GM19099 (cell line): ENCODE results near the gene CCDC157.
A peak's percentile ranks its signal among the peaks of the same experiment; 100 is the strongest.

ENCODE experiments used
- POLR2A ChIP-seq: IDR thresholded peaks from 3 replicates; pipeline ENCODE4 v1.6.1; 2011; ENCODE audit warnings: low read depth; ENCODE audit not compliant: insufficient read length; ENCODE audit errors: extremely low read depth

The CCDC157 gene

DNA sequence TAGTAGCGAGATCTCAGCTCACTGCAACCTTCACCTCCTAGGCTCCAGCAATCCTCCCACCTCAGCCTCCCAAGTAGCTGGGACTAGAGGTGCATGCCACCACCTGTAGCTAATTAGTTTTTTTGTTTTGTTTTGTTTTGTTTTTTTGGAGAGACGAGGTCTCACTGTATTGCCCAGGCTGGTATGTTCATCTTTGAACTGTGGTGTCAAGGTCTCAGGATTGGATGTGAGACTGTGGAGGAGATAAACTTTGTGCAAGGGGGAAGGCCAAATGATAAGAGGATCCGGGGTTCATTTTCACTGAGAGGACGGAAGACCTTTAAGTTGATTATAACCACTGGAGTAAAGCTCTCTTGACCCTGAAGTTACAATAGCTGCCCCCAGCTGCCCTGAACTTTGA is 48.9 kb downstream of the CCDC157 start:
- no peak for TF ChIP-seq POLR2A

DNA sequence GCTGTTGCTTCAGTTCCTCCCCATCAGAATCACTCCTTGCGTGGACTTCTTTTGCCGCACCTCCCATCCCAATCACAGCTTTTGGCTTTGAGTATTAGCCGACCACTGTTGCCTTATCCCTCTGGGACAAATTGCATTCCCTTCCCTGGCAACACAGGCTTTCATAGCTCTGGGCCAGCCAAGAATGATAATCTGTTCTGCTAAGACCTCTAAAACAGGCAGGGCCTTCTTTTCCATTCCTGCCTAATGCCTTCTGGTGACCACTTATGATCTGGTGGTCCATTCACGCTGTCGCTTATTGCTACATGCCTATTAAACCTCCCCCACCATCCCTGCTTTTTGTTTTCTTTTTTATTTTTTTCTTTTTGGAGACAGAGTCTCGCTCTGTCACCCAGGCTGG is 49.6 kb downstream of the CCDC157 start:
- TF ChIP-seq POLR2A: no peak

- TF ChIP-seq POLR2A: no peak
Measured at GRCh38 chr22:30408388-30409102, 51.7 kb downstream of the CCDC157 start.

GRCh38 chr22:30411780-30412179 is 55.0 kb downstream of the CCDC157 start:
- no peak for TF ChIP-seq POLR2A

DNA sequence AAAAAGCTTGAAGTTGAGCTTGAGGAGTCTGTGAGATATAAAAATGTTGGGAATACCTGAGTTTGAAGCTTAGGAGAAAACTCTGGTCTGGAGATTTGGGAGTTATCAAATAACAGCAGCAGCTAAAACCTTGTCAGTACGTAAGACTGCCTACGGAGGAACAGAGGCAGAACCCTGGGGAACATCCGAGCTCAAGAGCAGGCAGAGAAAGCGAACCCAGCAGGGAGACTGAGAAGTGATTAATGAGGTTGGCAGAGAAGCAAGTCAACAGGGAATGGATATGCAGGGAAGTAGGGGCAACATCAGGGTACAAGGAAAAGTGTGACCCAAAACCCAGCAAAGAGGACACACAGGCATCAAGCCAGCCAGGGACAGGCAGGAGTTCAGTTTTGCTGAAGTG is 56.2 kb downstream of the CCDC157 start:
- no peak for TF ChIP-seq POLR2A

DNA sequence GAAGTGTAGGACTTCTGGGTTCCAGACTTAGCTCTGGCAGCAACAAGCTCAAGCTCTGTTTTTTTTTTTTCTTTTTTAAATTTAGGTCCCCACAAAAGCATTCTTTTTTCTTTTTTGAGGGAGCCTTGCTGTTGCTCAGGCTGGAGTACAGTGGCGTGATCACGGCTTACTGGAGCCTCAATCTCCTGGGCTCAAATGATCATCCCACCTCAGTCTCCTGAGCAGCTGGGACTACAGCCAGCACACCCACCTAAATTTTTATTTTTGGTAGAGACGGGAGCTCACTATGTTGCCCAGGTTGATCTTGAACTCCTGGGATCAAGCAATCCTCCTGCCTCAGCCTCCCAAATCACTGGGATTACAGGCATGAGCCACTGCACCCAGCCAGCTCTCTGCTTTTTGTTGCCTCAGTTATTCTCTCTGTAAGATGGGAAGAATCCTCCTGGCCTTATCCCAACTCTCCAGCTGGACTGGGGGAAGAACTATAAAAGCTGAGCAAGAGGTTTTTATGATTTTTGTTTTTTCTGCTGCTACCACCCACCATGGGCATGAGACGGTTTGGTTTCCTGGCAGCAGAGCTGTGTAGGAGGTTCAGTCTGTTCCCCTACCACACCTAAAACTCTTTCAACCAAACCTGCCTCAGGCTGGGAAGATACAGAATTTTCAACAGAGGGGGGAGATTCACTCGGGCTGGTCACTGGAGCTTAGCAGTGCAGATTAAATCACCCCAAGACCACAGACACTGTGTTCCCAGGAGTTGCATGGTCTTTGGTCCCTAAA is 57.1 kb downstream of the CCDC157 start:
- no peak for TF ChIP-seq POLR2A

GRCh38 chr22:30414525-30415047 is 57.8 kb downstream of the CCDC157 start:
- TF ChIP-seq POLR2A: no peak

- TF ChIP-seq POLR2A: no peak
Measured at GRCh38 chr22:30416403-30416802, 59.6 kb downstream of the CCDC157 start.

DNA sequence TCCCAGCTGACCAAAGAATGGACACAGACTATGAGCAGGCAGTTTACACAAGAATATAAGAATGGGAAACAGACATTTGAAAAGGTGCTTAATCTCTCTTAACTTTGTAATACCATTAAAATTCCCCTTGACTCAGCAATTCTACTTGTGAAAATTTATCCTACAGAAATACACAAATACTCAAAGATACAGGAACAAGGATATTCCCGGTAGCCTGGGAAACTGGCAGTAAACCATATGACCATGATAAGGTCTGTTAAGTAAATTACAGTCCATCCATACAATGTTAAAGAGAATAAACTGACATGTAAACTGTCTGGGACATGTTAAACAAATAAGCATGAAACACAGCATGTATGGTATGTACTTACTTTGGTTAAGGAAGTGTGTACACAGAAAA is 60.0 kb downstream of the CCDC157 start:
- no peak for TF ChIP-seq POLR2A

- TF ChIP-seq POLR2A: no peak
Measured at GRCh38 chr22:30420347-30421125, 63.7 kb downstream of the CCDC157 start.

- TF ChIP-seq POLR2A: no peak
Measured at GRCh38 chr22:30421695-30422480, 65.1 kb downstream of the CCDC157 start.

DNA sequence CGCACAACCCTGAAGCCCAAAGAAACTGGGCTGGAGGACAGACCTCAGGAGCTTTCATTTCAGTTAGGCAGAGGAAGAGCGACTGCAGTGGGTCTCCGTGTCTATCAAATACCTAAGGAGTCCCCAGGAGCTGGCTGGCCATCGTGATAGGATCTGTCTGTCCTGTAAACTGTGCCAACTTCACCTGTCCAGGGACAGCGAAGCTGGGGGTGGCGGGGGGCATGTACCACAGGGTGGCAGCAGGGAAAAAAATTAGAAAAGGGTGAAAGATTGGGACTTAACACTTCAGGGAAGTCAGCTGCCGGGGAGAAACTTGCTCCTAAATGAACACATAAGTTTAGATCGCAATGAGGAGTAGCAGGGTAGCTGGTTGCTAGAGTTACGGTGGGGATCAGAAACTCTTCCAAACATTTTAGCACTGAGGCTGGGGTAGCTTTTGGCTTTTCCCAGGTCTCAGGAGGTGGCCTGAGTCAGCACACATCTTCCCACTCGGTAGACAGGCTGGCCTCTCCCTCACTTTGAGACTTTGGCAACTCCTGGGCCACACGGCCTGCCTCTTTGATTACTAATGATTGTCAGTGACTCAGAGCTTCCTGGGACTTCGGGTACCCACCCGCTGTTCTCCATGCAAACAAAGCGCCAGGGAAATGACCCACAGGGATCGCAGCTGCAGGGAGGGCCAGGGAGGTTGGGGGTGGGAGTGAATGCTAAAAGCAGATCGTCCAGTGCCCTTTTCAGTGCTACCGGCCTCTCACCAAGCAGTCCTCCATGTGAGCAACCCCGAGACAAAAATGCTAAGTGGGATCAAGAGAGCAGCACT is 65.9 kb downstream of the CCDC157 start:
- TF ChIP-seq POLR2A: peak; percentile 21

DNA sequence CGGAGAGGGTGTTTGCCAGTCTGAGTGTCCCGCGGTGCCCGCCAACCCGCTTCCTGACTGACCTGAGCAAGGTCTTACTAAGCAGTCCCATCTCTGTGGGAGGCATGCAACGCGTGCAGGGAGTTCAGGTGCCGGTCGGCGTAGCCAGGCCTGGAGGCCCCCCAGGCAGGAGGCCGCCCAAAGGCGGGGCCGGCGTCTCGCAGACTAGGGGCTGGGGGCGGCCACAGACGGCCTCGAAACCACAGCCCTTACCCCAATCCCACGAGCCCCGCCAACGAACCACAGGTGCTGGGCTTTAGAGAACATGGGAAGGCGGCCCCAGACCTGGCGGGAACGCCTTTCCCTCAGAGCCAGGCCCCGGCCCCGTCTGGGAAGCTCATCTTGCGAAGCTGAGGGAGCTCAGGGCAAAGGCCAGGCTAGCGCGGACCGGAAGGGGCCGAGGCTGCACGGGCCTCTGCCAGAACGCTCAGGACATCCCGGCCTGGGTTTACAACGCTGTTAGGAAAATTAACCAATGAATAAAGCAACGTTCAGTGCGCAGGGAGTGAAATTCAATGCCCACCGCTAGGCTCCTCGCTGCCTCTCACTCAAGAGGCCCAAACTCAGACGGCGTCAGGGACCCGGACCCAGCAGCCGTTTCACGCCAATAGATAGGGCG is 66.6 kb downstream of the CCDC157 start:
- TF ChIP-seq POLR2A: peak; percentile 93
